ENCODE data around the gene RFX8. TPM values are rescaled to one million over a fixed set of nuclear protein-coding genes. Genes with fewer than 3 reads are reported as not detected.

Gene RFX8
- total and polyA plus RNA-seq, 9 of the 15 experiments (the other 6 are each of a cell fraction or from before 2014, with no cell fraction given): not detected

DNA sequence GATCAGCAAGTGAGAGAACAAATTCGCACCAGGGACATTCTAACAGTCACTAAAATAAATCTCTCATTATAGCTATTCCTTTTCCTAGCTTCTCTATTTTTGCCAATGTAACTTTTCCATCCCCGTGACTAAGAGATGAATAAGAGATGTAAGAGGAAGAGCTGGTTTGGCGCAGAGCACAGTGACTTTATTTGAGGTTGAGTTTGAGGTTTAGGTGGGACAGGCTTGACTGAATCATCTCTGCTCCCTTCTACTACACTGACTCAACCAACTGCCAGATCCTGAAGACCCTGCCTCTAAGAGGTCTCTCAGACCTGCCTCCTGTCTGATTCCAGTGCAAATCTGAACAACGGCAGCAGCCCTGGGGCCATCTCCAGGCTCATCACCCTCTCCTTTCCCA lies 28.0 kb downstream of the RFX8 start:
- POLR2A ChIA-PET: no interaction called here
- Histone ChIP-seq H3K79me2 (ENCODE audit: control insufficient read depth, insufficient read depth, low read length) (no peaks in the 10 kb centered on the region), H3K9ac (ENCODE audit: insufficient read depth in 1 of 2, low read depth in 2 of 2, low read length in 2 of 2) (no peak overlapping the region), H3K9me1 (ENCODE audit: control insufficient read depth, insufficient read depth, low read length) (no peaks in the 10 kb centered on the region), H3K36me3 (ENCODE audit: control insufficient read depth, insufficient read depth, low read length) (no peaks in the 10 kb centered on the region), H3K4me3 (no peak overlapping the region), H2AFZ (ENCODE audit: low read depth, low read length) (no peak overlapping the region), H3K4me2 (ENCODE audit: insufficient read depth, low read length) (no peak overlapping the region), H3K27ac (ENCODE audit: extremely low read depth, low read depth, low read length) (no peak overlapping the region), H4K20me1 (replicated peaks; ENCODE audit: control insufficient read depth, insufficient read depth, low read length) (no peaks in the 10 kb centered on the region), H3K9me3 (replicated peaks; ENCODE audit: control insufficient read depth, insufficient read depth, low read depth, low read length) (no peaks in the 10 kb centered on the region), H3K4me1 (replicated peaks in 1 of 2; ENCODE audit: control insufficient read depth in 2 of 2, insufficient read depth in 2 of 2, low read length in 2 of 2) (no peaks in the 10 kb centered on the region), H3K27me3 (ENCODE audit: control insufficient read depth in 2 of 2, insufficient read depth in 2 of 2, low read length in 2 of 2) (peaks cover 0 to 17% of the 10 kb centered on the region in 2 experiments; a peak in 2 of 5 replicates)
- ATAC-seq (no peak), FAIRE-seq (no peak), DNase-seq (ENCODE audit: extremely low read depth in 1 of 4, low spot score in 3 of 4) (no peak)
- CTCF ChIA-PET (ENCODE audit: low intra/inter-chr PET ratio): no interaction called here
- in situ Hi-C loops (cut with MboI) (no loop called here), intact Hi-C loops (cut with micrococcal nuclease) (no loop called here)
- 0% methylated on average over 4 of the region's 4 CpGs for WGBS (ENCODE audit: insufficient coverage, low coverage, missing lambda C conversion rate)
- no TSS peak for BruUV-seq (replicated peaks)
- TF ChIP-seq, protein P1, sequence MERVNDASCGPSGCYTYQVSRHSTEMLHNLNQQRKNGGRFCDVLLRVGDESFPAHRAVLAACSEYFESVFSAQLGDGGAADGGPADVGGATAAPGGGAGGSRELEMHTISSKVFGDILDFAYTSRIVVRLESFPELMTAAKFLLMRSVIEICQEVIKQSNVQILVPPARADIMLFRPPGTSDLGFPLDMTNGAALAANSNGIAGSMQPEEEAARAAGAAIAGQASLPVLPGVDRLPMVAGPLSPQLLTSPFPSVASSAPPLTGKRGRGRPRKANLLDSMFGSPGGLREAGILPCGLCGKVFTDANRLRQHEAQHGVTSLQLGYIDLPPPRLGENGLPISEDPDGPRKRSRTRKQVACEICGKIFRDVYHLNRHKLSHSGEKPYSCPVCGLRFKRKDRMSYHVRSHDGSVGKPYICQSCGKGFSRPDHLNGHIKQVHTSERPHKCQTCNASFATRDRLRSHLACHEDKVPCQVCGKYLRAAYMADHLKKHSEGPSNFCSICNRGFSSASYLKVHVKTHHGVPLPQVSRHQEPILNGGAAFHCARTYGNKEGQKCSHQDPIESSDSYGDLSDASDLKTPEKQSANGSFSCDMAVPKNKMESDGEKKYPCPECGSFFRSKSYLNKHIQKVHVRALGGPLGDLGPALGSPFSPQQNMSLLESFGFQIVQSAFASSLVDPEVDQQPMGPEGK (CRISPR knock-in tag; IDR thresholded peaks at IDR 0.05; ENCODE audit: borderline replicate concordance): no peak
- TF ChIP-seq ZNF695 (CRISPR knock-in tag; IDR thresholded peaks at IDR 0.05) (no peak), MXI1 (IDR thresholded peaks at IDR 0.05; ENCODE audit: low read depth, low read length) (no peak), CREB1 (IDR thresholded peaks at IDR 0.05) (no peak), CREB1 (CRISPR knock-in tag; IDR thresholded peaks at IDR 0.05) (no peak)
- TF ChIP-seq, protein P2, sequence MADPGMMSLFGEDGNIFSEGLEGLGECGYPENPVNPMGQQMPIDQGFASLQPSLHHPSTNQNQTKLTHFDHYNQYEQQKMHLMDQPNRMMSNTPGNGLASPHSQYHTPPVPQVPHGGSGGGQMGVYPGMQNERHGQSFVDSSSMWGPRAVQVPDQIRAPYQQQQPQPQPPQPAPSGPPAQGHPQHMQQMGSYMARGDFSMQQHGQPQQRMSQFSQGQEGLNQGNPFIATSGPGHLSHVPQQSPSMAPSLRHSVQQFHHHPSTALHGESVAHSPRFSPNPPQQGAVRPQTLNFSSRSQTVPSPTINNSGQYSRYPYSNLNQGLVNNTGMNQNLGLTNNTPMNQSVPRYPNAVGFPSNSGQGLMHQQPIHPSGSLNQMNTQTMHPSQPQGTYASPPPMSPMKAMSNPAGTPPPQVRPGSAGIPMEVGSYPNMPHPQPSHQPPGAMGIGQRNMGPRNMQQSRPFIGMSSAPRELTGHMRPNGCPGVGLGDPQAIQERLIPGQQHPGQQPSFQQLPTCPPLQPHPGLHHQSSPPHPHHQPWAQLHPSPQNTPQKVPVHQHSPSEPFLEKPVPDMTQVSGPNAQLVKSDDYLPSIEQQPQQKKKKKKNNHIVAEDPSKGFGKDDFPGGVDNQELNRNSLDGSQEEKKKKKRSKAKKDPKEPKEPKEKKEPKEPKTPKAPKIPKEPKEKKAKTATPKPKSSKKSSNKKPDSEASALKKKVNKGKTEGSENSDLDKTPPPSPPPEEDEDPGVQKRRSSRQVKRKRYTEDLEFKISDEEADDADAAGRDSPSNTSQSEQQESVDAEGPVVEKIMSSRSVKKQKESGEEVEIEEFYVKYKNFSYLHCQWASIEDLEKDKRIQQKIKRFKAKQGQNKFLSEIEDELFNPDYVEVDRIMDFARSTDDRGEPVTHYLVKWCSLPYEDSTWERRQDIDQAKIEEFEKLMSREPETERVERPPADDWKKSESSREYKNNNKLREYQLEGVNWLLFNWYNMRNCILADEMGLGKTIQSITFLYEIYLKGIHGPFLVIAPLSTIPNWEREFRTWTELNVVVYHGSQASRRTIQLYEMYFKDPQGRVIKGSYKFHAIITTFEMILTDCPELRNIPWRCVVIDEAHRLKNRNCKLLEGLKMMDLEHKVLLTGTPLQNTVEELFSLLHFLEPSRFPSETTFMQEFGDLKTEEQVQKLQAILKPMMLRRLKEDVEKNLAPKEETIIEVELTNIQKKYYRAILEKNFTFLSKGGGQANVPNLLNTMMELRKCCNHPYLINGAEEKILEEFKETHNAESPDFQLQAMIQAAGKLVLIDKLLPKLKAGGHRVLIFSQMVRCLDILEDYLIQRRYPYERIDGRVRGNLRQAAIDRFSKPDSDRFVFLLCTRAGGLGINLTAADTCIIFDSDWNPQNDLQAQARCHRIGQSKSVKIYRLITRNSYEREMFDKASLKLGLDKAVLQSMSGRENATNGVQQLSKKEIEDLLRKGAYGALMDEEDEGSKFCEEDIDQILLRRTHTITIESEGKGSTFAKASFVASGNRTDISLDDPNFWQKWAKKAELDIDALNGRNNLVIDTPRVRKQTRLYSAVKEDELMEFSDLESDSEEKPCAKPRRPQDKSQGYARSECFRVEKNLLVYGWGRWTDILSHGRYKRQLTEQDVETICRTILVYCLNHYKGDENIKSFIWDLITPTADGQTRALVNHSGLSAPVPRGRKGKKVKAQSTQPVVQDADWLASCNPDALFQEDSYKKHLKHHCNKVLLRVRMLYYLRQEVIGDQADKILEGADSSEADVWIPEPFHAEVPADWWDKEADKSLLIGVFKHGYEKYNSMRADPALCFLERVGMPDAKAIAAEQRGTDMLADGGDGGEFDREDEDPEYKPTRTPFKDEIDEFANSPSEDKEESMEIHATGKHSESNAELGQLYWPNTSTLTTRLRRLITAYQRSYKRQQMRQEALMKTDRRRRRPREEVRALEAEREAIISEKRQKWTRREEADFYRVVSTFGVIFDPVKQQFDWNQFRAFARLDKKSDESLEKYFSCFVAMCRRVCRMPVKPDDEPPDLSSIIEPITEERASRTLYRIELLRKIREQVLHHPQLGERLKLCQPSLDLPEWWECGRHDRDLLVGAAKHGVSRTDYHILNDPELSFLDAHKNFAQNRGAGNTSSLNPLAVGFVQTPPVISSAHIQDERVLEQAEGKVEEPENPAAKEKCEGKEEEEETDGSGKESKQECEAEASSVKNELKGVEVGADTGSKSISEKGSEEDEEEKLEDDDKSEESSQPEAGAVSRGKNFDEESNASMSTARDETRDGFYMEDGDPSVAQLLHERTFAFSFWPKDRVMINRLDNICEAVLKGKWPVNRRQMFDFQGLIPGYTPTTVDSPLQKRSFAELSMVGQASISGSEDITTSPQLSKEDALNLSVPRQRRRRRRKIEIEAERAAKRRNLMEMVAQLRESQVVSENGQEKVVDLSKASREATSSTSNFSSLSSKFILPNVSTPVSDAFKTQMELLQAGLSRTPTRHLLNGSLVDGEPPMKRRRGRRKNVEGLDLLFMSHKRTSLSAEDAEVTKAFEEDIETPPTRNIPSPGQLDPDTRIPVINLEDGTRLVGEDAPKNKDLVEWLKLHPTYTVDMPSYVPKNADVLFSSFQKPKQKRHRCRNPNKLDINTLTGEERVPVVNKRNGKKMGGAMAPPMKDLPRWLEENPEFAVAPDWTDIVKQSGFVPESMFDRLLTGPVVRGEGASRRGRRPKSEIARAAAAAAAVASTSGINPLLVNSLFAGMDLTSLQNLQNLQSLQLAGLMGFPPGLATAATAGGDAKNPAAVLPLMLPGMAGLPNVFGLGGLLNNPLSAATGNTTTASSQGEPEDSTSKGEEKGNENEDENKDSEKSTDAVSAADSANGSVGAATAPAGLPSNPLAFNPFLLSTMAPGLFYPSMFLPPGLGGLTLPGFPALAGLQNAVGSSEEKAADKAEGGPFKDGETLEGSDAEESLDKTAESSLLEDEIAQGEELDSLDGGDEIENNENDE (IDR thresholded peaks at IDR 0.05; ENCODE audit: low read depth, low read length): no peak
- TF ChIP-seq, protein P3, sequence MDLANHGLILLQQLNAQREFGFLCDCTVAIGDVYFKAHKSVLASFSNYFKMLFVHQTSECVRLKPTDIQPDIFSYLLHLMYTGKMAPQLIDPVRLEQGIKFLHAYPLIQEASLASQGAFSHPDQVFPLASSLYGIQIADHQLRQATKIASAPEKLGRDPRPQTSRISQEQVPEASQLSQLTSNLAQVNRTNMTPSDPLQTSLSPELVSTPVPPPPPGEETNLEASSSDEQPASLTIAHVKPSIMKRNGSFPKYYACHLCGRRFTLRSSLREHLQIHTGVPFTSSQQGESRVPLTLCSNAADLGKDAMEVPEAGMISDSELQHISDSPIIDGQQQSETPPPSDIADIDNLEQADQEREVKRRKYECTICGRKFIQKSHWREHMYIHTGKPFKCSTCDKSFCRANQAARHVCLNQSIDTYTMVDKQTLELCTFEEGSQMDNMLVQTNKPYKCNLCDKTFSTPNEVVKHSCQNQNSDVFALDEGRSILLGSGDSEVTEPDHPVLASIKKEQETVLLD (IDR thresholded peaks at IDR 0.05): no peak

Data from K562 (cell line).